GM12892 (cell line): ENCODE results near the gene LSM7.

Experiments used
- POLR2A ChIP-seq: IDR thresholded peaks from 2 replicates; pipeline ENCODE4 v1.6.1; 2011; ENCODE audit warnings: low read depth, low read length, control low read depth
- POLR2AphosphoS5 ChIP-seq: IDR thresholded peaks from 2 replicates; pipeline ENCODE4 v1.6.1; 2011; ENCODE audit warnings: low read depth, low read length, control low read depth

DNA sequence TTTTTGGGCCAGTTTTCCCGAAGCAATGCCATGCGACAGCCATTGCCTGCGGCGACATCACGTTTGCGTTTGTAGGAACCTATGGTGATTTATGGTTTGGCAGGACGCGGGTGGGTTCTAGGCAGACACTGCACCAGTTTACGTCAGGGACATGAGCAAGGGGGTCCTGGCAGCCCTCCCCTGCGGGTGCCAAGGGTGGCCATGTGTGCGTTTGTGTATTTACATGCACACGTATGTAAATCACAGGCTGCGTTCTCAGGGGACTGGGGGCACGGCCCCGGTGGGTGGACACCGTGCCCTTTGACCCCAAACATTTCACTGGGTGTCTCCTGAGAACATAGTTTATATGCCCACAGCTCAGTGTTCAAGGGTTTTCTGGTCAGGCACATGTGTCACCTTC lies 22.3 kb upstream of the LSM7 start:
- TF ChIP-seq POLR2A: no peak
- no peak for TF ChIP-seq POLR2AphosphoS5
